GM12874 (cell line): ENCODE data around the gene ARFGAP1.

ENCODE experiments used
- CTCF ChIP-seq: IDR thresholded peaks from 2 replicates; pipeline ENCODE4 v1.5.1; 2011; ENCODE audit warnings: low read depth, mild to moderate bottlenecking, control low read depth, low read length, moderate library complexity; ENCODE audit not compliant: insufficient read depth

Gene ARFGAP1

GRCh38 chr20:63296531-63297299 lies 24.1 kb downstream of the ARFGAP1 start:
- TF ChIP-seq CTCF, result no peak

- no peak for TF ChIP-seq CTCF
Measured at GRCh38 chr20:63297371-63297781, 24.8 kb downstream of the ARFGAP1 start.

- no peak for TF ChIP-seq CTCF
Measured at GRCh38 chr20:63297796-63298572, 25.4 kb downstream of the ARFGAP1 start.

GRCh38 chr20:63298731-63299312 lies 26.2 kb downstream of the ARFGAP1 start:
- TF ChIP-seq CTCF, result no peak

GRCh38 chr20:63301671-63302070 lies 29.1 kb downstream of the ARFGAP1 start:
- no peak for TF ChIP-seq CTCF

GRCh38 chr20:63303095-63303666 lies 30.6 kb downstream of the ARFGAP1 start:
- TF ChIP-seq CTCF, result no peak

GRCh38 chr20:63305393-63305792 lies 32.8 kb downstream of the ARFGAP1 start:
- TF ChIP-seq CTCF, result no peak
